CD4-positive, alpha-beta T cell treated with Interleukin-10 for 1 hour (primary cell): Measurements from ENCODE around the gene RPRM.
"Not testable (repeated sequence)": the region's sequence is repeated elsewhere in the genome, so short reads cannot be mapped to it uniquely, and the experiment has no call there.

Experiments
- DNase-seq: peaks from one replicate; pipeline ENCODE4 v3.0.0-alpha.2; 2020

Gene RPRM

DNA sequence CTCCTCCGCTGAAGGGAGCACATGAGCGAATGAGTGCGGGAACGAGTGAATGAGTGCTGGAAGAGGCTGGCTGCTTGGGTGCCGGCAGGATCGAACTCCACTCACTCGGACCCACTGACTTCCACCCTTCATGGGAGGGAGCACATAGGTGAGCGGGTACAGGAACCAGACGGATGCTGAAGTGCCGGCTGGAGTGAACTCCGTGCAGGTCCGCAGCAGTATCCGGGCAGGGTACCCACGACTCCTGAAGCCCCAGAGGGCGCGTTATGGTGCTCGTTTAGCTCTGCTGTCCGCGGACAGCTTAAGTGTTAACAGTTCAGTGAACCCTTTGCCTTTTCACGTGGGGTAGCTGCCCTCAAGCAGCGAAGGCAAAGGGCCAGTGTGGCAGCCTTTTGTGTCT, 23.2 kb downstream of the RPRM start:
- no peak for DNase-seq

DNA sequence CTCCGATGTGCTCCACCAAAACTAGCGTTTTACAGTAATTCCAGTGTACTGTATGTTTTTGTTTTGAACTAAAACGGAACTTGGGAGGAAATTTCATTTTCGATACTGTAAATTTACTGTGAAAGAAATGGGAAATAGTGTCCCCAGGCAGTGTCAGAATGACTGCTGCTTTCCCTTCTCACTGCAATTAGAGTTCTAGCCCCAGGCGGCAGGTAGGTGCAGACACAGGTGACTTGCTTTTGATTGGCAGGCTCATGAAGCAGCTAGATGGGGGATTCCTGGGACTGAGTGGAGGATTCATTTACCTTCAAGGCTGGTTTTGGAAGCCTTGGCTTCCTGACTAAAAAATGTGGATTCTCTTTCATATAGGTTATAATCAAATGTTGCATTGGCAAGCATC, 27.0 kb downstream of the RPRM start:
- no peak for DNase-seq

DNA sequence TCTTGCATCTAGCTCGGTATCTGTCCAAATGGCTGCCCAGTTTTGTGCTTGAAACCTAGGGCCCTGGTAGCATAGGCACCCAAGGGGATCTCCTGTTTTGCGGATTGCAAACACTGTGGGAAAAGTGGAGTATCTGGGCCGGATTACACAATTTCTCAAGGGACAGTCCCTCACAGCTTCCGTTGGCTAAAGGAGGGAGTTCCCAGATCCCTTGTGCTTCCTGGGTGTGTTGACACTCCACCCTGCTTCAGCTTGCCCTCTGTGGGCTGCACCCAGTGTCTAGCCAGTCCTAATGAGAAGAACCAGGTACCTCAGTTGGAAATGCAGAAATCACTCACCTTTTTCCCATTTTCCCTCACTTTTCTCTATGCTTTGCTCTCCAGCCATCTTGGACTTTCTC, 35.5 kb downstream of the RPRM start:
- no peak for DNase-seq

DNA sequence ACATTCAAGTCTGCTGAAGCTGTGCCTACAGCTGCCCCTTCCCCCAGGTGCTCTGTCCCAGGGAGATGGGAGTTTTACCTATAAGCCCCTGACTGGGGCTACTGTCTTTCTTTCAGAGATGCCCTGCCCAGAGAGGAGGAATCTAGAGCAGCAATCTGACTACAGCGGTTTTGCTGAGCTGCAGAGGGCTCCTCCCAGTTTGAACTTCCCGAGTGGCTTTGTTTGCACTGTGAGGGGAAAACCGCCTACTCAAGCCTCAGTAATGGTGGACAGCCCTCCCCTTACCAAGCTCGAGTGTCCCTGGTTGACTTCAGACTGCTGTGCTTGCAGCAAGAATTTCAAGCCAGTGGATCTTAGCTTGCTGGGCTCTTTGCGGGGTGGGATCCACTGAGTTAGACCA, 35.9 kb downstream of the RPRM start:
- not testable (repeated sequence) for DNase-seq

DNA sequence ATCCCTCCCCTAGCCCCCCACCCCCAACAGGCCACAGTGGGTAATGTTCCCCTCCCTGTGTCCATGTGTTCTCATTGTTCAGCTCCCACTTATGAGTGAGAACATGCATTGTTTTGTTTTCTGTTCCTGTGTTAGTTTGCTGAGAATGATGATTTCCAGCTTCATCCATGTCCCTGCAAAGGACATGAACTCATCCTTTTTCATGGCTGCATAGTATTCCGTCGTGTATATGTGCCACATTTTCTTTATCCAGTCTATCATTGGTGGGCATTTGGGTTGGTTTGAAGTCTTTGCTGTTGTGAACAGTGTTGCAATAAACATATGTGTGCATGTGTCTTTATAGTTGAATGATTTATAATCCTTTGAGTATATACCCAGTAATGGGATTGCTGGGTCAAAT, 38.5 kb downstream of the RPRM start:
- not testable (repeated sequence) for DNase-seq

DNA sequence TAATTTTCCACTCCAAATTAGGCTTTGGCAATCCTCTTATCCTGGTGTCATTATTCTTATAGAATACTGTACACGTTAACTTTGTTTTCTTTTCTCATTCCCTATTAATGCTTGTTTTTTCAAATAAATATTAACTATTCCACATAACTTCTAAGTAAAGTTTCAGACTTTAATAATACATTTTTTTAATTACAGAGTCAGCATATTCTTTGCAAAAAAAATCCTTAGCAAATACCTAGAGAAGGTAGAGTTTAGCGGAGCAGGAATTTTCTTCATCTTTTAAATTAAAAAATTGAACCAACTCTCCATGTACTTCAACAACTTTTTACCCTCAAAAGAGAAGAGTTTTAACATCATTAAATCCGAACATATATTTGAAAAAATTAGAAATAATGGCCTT, 45.2 kb downstream of the RPRM start:
- no peak for DNase-seq

DNA sequence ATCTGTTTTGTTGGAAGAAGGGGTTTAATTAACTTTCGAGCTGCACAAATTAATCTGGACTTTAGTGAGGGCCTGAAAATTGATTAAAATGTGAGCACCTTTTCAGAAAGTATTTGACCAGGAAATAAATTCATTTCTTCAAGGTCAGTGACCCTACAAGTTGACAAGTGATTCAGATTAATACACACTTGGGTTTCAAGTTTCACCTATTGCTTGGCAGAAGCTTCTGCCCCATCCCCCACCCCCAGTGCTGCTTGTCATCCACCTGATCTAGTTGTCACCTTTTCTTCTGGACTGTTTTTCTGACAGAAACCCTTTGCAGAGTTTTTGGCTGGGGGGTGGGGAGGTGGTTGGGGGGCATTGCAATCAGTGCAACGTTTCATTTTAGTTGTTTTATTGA, 46.2 kb downstream of the RPRM start:
- DNase-seq: no peak

DNA sequence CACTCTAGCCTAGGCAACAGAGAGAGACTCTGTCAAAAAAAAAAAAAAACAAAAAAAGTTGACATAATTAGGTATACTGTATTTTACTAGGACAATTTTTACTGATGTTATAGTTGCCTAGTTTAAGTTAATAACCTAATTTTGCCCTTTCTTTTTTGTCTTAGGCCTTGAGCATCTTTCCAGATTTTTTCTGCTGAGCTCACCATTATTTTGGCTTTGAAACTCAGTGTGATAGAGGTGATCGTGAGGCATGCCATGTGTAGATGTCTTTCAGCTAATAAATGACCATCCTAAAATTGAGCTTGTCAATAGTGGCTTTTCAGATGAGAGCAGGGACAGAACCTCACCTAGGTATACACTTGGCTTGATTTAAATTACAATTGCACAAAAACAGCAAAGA, 47.4 kb downstream of the RPRM start:
- DNase-seq: no peak
